HG02884 (cell line): ENCODE data around the gene SRBD1.

Experiments used
- ATAC-seq: cut with Tn5 transposase; IDR thresholded peaks from one replicate; pipeline ENCODE4 v1.9.1; 2021; ENCODE audit warnings: mild to moderate bottlenecking, moderate library complexity; ENCODE audit not compliant: unreplicated experiment

The SRBD1 gene

GRCh38 chr2:45611020-45611859 is at the start of gene SRBD1:
Gene SRBD1, minus strand, starts transcription at chr2:45611267. Its CDS starts 5,826 bp downstream, at chr2:45605441.
- ATAC-seq: peak; percentile 80

GRCh38 chr2:45654250-45654649 is 43.2 kb upstream of the SRBD1 start:
- no peak for ATAC-seq

GRCh38 chr2:45653122-45653913 is 42.3 kb upstream of the SRBD1 start:
- no peak for ATAC-seq

GRCh38 chr2:45652090-45653031 is 41.3 kb upstream of the SRBD1 start:
- ATAC-seq: no peak

GRCh38 chr2:45651415-45652089 is 40.5 kb upstream of the SRBD1 start, which contains the start of gene PRKCE:
Gene PRKCE, plus strand, starts transcription at chr2:45651675.
- ATAC-seq: peak; percentile 6

- peak; percentile 69 for ATAC-seq
These were observed 39.9 kb upstream of the SRBD1 start for GRCh38 chr2:45650851-45651414.

- ATAC-seq: peak; percentile 10
These were observed 39.1 kb upstream of the SRBD1 start for GRCh38 chr2:45649858-45650811.

- no peak for ATAC-seq
These were observed 38.4 kb upstream of the SRBD1 start for GRCh38 chr2:45649462-45649857.

GRCh38 chr2:45648636-45649035 is 37.6 kb upstream of the SRBD1 start:
- ATAC-seq: no peak

GRCh38 chr2:45647986-45648520 is 37.0 kb upstream of the SRBD1 start:
- ATAC-seq: no peak

GRCh38 chr2:45647356-45647755 is 36.3 kb upstream of the SRBD1 start:
- ATAC-seq: no peak

- no peak for ATAC-seq
These were observed 35.2 kb upstream of the SRBD1 start for GRCh38 chr2:45646289-45646688.

GRCh38 chr2:45643543-45644542 is 32.8 kb upstream of the SRBD1 start:
- ATAC-seq: peak; percentile 90

GRCh38 chr2:45643095-45643494 is 32.0 kb upstream of the SRBD1 start:
- ATAC-seq: no peak

- no peak for ATAC-seq
These were observed 29.5 kb upstream of the SRBD1 start for GRCh38 chr2:45640576-45640975.

- no peak for ATAC-seq
These were observed 26.4 kb upstream of the SRBD1 start for GRCh38 chr2:45637440-45637839.

GRCh38 chr2:45636008-45636407 is 24.9 kb upstream of the SRBD1 start:
- ATAC-seq: no peak
